Stimulated activated CD8-positive, alpha-beta memory T cell treated with anti-CD3 and anti-CD28 coated beads, Interleukin-7, amount 100 ng/mL, for 4 hours (primary cell): Measurements from ENCODE around the gene STX8.
"Not testable (repeated sequence)": the region's sequence is repeated elsewhere in the genome, so short reads cannot be mapped to it uniquely, and the experiment has no call there.

Experiments
- DNase-seq, 2 donors: peaks; one replicate each; pipeline ENCODE4 v3.0.0-alpha.2; 2020; ENCODE audit warnings: low read depth in 2 of 2

The STX8 gene

GRCh38 chr17:9261081-9262012, 314.3 kb downstream of the STX8 start:
- DNase-seq: no peak

GRCh38 chr17:9259419-9259818, 316.2 kb downstream of the STX8 start:
- DNase-seq: no peak

GRCh38 chr17:9258115-9259015, 317.3 kb downstream of the STX8 start:
- DNase-seq: no peak

GRCh38 chr17:9257630-9257965, 318.0 kb downstream of the STX8 start:
- DNase-seq: not testable (repeated sequence)

GRCh38 chr17:9256751-9257629, 318.6 kb downstream of the STX8 start:
- no peak for DNase-seq

GRCh38 chr17:9256361-9256750, 319.3 kb downstream of the STX8 start:
- DNase-seq: no peak

GRCh38 chr17:9255833-9256232, 319.8 kb downstream of the STX8 start:
- DNase-seq: no peak

- no peak for DNase-seq
These were observed 320.8 kb downstream of the STX8 start for GRCh38 chr17:9254841-9255240.

- DNase-seq: no peak
These were observed 322.3 kb downstream of the STX8 start for GRCh38 chr17:9253308-9253707.

- DNase-seq: no peak
These were observed 324.3 kb downstream of the STX8 start for GRCh38 chr17:9251273-9251672.

- no peak for DNase-seq
These were observed 326.2 kb downstream of the STX8 start for GRCh38 chr17:9249245-9249953.

- DNase-seq: no peak
These were observed 328.1 kb downstream of the STX8 start for GRCh38 chr17:9247401-9247938.

- DNase-seq: no peak
These were observed 331.3 kb downstream of the STX8 start for GRCh38 chr17:9244066-9245052.

GRCh38 chr17:9242983-9243382, 332.6 kb downstream of the STX8 start:
- no peak for DNase-seq

GRCh38 chr17:9242497-9242881, 333.1 kb downstream of the STX8 start:
- DNase-seq: no peak

- DNase-seq: no peak
These were observed 333.7 kb downstream of the STX8 start for GRCh38 chr17:9241774-9242496.

GRCh38 chr17:9241371-9241712, 334.3 kb downstream of the STX8 start:
- DNase-seq: no peak

- DNase-seq: no peak
These were observed 334.8 kb downstream of the STX8 start for GRCh38 chr17:9240659-9241370.
